HG03095 (cell line): Measurements from ENCODE around the gene NAGLU.

Experiments used
- ATAC-seq: cut with Tn5 transposase; IDR thresholded peaks from one replicate; pipeline ENCODE4 v1.9.1; 2021; ENCODE audit warnings: moderate library complexity; ENCODE audit not compliant: unreplicated experiment

Gene NAGLU

DNA sequence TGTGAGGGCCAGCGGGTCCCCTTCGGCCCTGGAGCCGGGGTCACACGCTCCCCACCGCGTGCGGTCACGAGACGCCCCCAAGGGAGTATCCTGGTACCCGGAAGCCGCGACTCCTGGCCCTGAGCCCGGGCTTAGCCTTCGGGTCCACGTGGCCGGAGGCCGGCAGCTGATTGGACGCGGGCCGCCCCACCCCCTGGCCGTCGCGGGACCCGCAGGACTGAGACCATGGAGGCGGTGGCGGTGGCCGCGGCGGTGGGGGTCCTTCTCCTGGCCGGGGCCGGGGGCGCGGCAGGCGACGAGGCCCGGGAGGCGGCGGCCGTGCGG is at the start of gene NAGLU:
Gene NAGLU (plus strand): TSS at position 194 of the 324 bp plus-strand sequence. CDS start 32 bp downstream, at position 226.
- peak; percentile 68 for ATAC-seq

DNA sequence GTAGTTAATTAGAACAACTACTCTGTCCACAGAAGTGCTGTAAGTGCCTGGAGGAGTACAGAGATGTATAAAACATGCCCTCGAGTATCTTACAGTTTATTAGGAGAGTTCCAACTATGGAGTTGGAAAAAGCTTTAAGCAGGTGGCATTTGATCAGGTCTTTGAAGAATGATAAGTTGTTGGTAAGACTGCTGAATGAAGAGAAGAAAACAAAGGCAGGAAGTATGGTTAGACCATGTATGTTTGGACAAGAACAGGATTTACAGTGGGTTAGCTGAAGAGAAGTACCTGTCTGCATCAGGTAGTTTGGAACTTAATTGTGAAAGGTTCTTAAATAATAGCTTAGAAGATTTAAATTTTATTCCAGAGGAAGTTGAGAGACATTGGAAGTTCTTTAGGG is 48.0 kb upstream of the NAGLU start:
- no peak for ATAC-seq

DNA sequence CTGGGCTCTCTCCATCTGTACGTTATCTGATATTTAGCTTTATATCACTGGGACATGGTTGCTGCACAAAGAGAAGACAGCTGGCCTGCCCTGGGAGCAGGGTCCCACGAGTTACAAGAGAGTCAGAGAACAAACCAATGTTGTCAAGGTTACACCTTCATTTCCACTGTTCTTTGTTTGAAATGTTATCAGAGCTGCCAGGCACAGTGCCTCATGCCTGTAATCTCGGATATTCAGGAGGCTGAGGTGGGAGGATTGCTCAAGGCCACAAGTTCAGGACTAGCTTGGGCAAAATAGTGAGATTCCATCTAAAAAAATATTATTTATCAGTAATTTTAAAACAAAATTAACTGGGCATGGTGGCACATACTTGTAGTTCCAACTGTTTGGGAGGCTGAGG is 42.7 kb upstream of the NAGLU start:
- ATAC-seq, result no peak

DNA sequence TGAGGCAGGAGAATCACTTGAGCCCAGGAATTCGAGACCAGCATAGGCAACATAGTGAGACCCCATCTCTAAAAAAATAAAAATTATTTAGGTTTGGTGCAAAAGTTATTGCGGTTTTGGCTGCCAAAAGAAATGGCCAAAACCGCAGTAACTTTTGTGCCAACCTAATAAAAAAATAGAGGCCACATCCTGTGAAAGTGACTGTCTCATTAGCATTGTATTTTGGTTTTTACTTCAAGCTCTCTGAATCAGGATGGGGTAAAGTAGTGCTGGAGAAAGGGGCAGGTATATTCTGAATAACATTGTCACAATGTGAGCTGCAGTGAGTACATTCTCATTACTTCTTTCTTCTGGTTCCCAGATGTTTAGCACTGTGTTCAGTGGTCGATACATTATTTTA is 41.4 kb upstream of the NAGLU start:
- no peak for ATAC-seq

DNA sequence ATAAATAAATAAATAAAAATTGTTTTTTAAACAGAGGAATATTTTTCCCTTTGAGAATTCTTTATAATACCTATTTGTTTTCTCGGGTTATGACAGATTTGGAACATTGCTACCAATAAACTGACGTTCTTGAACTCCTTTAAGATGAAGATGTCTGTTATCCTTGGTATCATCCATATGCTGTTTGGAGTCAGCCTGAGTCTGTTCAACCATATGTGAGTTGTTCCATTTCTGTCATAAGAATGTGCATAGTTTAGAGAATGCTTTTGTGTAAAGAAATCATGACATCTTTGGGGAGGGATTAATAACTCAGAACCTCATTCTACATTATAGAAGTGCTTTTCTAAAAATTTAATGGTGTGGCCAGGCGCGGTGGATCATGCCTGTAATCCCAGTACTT is 37.2 kb upstream of the NAGLU start:
- ATAC-seq, result no peak

DNA sequence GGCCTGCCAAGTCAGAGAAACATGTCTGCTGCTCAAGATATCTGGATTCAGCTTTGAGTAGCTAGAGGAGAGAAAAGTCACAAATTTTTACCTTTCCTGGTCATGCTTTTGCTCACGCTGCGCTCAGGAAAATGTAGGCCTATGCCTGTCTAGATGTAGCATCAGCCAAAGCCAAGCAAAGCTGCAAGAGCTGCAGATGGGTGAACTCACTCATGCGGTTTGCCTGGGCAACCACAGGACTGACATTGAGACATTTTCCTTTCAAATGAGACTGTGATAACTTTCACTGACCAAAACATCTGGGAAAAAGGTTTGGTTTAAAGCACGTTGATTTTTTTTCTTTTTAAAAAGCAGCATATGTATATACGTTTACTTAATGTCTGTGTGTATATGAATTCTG is 34.0 kb upstream of the NAGLU start:
- ATAC-seq, result no peak

DNA sequence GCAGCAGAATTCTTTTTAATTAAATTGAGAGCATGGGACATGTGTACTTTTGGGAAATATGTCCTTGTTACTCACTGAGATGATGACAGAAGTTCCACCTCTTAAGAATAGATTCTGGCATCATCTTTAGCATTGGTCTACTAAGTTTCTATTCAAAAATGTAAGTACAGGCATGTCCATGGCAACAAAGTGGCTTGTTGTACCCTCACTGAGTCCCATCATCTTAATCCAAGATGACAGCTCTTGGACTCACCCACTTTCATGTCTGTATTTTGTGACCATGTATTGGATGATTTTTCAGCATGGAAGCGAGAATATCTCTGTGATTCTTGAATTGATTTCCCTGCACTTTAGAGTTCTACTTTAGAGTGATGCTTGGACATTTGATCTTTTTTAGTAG is 33.1 kb upstream of the NAGLU start:
- ATAC-seq, result no peak

DNA sequence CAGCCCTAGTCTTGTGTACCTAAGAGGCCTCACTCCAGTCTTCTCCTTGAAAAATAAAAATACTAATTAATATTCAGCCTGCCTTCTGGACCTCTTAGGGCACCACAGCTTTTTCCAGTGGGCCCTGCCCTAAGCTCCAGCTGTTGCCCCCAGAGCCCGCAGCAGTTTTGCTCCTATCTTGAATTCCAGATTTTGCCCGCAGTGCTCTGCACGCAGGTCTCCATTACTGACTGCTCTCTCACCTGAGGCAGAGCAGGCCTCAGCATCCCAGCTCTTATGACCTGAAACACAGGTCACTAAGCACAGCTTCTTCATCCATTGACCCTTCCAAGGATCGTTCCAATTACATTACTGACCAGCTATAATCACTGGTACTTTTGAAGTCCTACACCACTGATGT is 28.4 kb upstream of the NAGLU start:
- ATAC-seq, result no peak

DNA sequence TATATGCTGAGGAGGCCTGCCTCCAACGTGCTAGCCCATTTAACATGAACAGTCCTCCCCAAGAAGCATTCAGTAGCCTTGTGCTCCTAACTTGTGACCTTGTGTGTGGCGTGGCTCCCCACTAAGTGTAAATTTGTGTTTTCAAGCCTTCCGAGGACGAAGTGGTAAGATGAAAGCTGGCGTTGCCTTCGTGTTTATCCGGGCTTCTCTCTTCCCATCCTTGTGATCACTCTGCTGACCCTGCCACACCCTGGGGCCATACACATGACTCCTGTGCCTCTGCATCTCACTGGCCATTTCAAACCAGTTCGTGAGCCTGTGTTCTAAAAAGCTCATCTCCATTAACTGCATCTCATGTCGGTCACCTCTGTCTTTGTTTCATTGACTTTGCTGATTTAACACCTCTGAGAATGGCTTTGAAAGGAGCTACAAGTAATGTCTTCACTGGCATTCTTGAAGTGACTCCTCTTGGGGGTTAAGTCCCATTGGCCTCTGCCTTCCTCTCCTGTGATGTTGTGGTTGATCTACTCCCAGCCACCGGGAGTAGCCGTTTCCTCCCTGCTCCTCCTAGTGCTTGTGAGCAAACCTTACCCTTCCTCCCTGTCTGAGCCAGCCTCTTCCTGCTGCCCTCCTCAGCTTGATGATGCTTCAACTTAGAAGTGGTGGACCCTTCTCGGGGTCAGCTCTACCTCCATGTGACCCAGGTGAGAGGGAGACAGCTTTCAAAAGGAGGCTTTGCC is 27.4 kb upstream of the NAGLU start:
- ATAC-seq, result no peak

DNA sequence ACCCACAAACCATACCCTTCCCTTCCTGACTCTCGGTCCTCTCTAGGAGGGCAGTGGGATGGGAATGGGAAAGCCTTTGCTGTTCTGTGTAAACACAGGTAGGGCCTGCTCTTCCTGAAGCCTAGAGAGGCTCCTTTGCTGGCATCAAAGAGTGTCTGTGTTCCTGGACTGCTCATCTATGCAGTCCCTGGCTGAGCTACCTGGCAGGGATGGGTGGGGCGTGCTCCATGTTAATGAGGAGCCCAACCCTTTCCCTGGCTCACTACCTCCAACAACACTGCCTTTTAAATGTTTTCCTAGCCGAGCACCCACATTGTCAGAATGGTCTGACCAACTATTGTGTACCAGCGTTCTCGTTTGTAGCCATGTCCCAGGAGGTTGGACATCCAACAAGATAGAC is 26.6 kb upstream of the NAGLU start:
- no peak for ATAC-seq

DNA sequence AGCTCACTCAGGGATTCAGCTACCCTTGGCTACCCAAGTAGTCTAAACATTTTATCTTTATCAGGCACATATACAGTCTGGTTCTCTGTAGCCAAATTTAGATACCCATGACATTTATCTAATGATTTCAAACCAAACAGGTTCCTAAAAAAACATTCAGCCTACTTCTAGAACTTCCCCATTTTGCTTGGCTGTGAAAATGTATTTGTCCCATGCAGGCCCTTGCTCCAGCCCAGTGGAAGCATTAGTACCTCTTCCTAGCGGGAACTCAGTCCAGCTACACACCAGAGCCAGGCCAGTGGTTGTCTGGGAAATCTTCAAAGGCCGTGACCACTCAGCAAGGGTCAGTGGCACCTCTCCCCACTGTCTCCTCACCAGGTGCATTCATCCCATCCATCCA is 26.2 kb upstream of the NAGLU start:
- ATAC-seq, result no peak

DNA sequence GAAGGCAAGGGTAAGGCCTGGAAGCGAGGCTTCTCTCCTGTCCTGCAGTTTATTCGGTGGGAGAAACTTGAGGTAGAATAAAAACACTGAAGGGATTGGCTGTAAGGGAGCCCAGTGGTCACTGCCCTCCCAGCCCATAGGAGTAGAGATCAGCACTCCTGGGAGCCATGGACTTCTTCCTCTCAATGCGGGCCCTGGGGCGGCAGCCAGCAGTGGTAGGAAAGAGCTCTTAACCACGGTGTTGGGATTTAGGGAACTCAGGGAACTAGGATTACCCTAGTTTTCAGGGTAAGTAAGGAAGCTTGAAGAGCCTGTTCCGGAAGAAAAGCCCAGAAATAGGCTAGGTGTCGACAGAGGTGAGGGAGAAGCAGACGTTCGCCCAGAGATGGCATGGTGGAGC is 23.8 kb upstream of the NAGLU start:
- ATAC-seq, result no peak

DNA sequence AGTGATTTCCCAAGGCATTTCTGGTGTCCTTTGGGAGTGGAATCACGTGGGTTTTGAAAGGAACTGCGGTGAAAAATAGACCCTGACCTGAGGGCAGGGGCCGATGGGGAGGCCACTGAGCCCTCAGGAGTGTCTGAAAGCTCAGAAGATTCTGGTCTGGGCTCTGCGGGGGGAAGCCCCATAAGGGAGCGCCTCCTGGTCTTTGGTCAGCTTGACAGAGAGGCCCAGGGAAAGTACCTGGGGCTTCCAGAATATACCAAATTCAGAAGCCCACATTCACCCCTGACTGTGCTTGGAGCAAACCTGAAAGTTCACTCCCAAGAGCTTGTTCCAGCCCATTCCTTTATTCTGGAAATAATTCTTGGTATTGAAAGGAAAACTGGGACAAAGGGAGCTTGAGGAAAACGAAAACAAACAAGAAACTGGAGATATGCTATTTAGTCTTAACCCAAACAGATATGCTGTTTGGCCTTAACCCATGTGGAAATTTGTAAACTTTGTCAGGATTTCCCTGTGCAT is 23.2 kb upstream of the NAGLU start:
- ATAC-seq, result peak; percentile 47

DNA sequence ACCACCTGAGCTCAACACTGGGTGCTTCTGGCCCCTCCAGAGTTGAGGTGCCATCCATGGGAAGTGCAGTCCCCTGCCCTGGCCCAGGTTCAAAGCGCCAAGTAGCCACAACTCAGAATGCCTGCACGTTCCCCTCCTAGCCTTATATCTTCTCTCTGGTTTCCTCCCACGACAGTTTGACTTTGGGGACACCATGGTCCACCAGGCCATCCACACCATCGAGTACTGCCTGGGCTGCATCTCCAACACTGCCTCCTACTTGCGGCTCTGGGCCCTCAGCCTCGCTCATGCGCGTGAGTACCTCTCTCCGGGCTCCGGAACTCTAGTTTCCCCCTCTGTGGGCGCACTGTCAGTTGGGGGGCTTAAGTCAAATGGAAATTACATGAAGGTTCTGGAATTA is 22.4 kb upstream of the NAGLU start:
- ATAC-seq, result no peak

DNA sequence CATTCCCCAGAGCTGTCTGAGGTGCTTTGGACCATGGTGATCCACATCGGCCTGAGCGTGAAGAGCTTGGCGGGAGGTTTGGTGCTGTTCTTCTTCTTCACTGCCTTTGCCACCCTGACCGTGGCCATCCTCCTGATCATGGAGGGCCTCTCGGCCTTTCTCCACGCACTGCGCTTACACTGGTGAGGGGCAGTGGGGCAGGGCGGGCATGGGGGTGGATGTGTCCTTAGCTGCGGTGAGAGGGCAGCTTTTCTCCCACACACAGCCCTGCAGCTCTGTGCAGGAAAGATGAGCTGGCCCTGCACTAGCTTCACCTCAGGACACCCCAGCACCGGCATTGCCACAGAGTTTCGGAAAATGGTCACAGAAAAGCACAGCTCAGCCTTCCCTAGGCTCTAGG is 21.8 kb upstream of the NAGLU start:
- no peak for ATAC-seq

DNA sequence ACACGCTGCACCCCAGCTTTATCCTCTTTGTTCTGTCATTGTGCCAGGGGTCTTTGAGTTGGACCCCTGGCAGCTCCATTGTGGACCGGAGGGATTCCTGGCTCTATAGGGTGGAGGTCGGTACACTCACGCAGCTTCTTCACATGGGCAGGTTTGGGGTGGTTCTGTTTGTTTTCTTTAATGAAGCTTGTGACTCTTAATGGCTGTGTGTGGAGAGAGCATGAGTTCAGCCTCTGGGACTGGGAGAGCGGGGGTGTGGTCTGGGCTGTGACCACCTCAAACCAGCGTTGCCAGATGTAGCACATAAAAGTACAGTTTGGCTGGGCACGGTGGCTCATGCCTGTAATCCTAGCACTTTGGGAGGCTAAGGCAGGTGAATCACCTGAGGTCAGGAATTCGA is 21.2 kb upstream of the NAGLU start:
- ATAC-seq, result no peak

DNA sequence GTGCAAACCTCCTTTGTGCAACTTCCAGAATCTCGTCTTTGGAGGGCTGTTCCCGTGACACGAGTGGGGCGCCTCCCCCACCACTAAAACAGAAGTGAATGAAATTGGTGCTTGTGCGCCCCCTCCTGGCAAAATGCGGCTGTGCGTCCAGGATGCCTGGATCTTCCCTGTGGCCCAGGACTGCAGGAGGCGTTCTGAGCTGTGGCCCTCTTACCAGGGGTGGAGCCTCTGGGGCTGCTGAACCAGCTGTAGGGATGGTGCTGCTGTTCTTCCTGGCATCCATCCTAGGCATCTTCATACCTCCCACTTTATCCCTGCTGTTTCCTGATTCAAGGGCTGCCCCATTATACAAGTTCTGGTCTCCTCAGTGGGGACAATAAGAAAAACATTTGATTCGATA is 18.5 kb upstream of the NAGLU start:
- no peak for ATAC-seq

DNA sequence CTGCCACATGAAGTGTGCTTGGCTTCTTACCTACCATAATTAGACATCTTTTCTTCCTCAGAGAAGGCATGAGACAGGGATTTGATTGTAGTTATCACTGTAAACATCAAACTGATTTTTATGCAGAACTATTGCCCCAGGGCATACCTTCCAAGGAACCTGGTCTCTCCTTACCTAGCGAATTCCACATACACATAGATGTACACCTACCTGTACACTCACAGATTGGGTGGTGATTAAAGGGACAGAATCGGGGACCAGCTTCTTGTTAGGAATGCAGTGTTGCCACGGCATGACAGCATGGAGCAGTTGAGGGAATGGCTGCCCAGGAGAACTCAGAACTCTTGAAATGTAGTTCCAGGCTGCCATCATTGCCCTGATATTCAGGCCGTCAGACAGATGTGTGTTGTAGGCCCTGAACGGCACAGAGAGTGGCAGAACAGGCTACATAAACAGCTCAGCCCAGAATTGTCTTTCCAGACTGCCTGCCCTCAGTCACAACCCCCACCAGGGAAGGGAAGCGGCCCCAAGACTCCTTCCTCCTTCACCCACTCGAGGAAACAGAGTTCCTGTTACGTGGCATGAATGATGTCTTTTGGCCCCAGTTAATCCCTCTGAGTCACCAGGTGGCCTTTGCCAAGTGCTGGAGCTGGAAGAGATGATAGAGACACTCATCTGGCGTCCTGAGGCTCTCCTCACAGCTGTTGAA is 17.8 kb upstream of the NAGLU start:
- ATAC-seq, result no peak

DNA sequence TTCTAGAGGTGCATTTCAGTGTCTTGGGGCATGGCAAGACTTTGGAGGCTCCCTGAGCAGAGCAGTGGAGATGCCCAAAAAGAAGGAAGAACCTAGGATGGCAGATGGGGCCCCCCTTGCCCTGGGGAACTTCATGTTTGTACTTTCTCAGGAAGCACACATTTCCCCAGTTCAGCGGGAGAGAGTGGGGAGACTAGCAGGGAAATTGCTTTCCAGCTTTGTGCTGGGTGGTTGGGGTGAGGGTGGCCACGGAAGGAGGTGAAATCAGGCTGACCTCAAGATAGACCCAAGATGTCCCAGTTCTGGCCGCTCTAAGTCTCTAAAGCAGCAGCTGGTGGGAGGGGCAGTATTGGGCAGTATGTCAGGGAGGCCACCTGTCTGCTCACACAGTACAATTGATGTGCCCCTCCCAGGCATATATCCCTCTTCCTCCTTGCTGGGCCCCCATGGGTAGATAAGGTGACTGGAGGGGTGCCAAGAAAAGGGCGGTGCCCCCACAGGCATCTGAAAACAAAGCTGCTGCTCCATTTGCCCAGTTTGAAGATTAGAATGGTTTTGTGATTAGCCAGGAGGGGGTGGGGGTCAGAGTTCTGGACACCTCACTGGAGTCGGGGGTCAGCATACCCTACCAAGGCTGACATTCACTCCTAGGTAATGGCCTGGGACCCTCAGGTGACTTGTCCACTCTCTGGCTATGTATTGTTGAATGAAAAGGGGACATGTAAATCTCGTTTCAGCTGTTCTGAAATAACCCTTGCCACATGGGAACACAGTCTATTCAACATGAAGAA is 17.1 kb upstream of the NAGLU start:
- ATAC-seq, result no peak

DNA sequence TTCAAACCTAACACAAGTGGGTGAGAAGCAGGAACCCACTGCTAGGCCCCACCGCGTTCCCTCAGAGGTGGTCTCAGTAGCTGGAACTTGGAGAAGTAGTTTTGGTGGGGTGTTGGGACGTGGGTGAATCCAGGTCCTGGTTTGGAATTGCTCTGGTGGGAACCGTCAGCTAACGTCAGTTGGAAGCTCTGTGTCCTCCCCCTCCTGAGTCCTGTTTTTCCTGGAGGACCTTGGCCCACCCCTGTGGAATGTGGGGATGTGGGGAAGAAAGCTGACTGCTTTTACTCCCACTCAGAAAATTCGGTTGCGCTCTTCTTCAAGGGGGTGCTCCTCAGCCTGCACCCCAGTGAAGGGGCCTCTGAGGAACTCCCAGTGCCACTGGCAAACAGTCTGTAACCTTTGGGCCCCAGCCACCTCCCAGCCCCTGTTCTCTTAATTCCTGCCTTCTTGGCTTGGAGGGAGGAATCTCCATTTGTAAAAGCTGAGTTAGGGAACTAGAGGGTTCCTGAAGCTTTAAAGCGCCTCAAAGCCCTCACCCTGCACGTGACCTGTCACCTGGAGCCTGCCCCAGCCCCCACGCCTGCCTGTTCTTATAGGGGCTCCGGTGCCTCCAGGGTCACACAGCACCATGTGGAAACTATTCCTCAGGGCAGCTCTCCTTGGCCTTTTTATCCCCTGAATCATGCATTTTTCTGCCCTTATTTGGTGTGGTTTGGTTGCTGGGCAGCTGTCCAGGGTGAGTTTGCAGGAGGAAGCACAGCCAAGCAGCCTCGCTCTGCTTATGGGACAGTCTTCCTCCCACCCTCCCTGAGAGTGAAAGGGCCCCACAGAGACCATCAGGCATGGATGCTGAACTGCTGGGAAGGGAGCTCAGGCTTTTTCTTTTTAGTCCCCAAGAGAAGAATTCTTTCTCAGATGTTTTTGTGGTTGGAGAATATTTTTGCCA is 16.2 kb upstream of the NAGLU start:
- no peak for ATAC-seq

DNA sequence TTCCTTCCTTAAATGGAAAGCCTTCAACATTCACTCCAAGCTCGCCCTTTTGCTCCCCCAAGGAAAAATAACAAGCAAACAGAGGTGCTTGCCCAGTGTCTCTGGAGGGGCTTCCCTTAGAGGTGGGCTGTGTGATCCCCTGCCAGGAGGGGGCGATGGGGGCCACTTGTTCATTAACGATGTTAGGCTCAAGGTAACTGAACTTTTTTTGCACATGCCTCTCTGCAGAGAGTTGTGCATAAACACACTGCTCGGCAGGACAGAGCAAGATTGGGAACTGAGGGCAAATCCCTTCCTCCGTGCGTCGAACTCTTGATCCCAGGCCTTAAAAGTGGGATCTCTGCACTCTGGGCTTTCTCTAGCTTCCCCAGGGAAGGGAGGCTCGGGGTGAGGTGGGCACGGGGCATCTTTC is 15.5 kb upstream of the NAGLU start:
- ATAC-seq, result no peak
